CD4-positive, alpha-beta T cell treated with Interleukin-12 subunit alpha and Interleukin-12 subunit beta, for 1 hour (primary cell): Measurements from ENCODE around the gene TAF4.
"Not testable (repeated sequence)": the region's sequence is repeated elsewhere in the genome, so short reads cannot be mapped to it uniquely, and the experiment has no call there.

ENCODE experiments used
- DNase-seq: peaks from one replicate; pipeline ENCODE4 v3.0.0-alpha.2; 2020

The TAF4 gene

GRCh38 chr20:62079166-62079565 is 13.5 kb upstream of the TAF4 start:
- no peak for DNase-seq

GRCh38 chr20:62073323-62073722 is 7.6 kb upstream of the TAF4 start:
- DNase-seq: no peak

DNA sequence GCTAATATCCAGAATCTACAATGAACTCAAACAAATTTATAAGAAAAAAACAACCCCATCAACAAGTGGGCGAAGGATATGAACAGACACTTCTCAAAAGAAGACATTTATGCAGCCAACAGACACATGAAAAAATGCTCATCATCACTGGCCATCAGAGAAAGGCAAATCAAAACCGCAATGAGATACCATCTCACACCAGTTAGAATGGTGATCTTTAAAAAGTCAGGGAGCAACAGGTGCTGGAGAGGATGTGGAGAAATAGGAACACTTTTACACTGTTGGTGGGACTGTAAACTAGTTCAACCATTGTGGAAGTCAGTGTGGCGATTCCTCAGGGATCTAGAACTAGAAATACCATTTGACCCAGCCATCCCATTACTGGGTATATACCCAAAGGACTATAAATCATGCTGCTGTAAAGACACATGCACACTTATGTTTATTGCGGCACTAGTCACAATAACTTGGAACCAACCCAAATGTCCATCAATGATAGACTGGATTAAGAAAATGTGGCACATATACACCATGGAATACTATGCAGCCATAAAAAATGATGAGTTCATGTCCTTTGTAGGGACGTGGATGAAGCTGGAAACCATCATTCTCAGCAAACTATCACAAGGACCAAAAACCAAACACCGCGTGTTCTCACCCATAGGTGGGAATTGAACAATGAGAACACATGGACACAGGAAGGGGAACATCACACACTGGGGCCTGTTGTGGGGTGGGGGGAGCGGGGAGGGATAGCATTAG is 6.2 kb upstream of the TAF4 start:
- DNase-seq: not testable (repeated sequence)

DNA sequence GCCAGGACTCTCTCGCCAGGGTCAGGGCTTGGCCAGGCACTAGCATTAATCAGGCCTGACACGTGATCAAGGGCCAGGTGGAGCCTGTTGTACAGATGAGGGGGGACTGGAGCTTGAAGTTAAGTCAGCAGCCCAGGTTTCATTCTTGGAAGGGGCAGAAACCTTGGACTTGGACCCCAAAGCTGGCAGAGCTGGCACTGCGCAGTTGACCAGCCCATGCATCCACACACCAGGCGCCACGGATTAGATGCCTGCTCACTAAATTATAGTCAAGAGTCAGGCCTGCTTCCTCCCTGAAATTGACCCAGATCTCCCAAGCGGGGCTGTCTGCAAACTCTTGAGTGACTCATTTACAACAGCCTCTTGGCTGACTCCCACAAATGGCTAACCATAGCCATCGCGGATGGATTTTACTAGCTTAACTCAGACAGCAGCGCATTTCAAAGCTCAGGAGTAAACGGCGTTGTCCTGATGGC is 4.1 kb upstream of the TAF4 start:
- no peak for DNase-seq

DNA sequence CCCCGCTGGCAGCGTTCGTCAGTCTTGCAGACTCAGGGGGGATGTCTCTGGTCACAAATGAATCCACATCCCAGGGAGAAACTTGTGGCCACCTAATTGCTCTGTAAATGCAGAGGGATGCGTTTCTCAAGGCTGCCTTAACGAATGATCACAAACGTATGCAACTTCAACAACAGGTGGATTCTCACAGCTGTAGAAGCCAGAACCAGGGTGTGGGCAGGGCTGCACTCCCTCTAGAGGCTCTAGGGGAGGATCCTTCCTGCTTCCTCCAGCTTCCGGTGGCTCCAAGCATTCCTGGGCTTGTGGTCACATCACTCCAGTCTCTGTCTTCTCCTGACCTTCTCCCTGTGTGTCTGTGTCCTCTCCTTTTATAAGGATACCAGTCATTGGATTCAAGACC is 3.3 kb upstream of the TAF4 start:
- DNase-seq: no peak

DNA sequence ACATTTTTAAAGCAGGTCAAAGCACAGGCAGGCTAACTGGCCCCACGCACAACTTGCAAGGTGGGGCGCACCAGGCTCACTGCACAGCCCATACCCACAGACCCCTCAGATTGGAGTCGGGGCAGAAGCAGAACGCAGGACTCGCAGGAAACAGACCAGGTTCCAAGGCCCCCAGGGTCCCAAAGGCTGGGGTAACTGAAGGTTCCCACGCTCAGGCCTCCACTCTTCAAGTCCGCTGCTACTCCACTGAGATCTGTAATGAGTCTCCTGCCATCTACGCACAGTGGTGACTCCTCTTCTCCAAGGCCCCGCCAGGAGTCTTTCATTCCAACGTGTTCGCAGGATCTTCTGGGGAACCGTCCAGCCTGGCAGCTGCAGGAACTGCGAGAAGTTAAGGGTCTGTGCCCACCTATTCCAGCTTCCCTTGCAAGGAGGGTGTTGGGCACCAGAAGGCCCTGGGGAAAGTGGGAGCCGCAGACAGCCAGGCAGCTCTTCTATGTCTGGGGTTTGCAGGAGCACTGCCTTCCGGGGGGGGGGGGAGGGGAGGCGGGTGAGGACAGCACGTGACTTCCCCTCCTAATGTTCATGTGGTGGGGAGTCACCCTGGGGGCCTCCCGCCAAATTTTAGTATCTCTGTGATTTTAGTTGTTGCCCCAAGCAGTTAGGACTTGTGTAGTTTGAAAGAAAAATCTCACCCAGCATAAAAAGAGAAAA is 2.0 kb upstream of the TAF4 start:
- no peak for DNase-seq

- peak; percentile 18 for DNase-seq
These were observed 1.3 kb upstream of the TAF4 start for GRCh38 chr20:62066983-62067433.

DNA sequence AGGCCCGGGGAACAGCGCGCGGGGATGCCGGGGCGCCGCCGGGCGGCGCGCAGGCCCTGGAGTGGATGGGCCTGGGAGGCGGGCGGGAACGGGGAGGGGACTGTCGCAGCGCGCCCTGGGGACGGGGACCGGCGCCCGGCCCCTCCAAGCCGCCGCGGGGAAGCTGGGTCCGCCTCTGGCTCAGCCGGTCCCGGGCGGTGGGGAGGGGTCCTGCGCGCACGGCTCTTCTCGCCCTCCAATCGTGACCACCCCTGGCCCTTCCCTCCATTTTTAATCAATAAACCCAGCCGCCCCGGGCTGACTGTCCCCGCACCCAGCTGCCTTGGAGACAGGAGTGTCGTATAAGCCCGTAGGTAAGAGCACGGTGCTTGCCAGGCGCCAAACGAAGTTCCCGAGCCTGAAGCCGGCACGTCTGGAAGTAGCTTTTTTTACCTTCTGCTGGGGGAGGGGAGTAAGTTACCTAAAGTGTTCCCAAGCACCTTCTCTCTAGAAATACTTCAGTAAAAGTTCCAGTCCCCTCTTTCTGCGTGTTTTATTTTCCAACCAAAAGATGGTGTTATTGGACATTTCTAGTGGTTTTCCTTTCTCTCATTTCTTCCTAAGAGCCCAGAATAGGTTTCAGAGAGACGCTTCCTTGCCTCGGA is 780 bp upstream of the TAF4 start:
- no peak for DNase-seq

GRCh38 chr20:62064770-62065673 is 659 bp downstream of the TAF4 start:
- DNase-seq: no peak

GRCh38 chr20:62063981-62064769 is 1.5 kb downstream of the TAF4 start:
- DNase-seq: no peak

GRCh38 chr20:62063315-62063980 is 2.2 kb downstream of the TAF4 start:
- DNase-seq: no peak

GRCh38 chr20:62062661-62063314 is 2.9 kb downstream of the TAF4 start:
- DNase-seq: no peak

- DNase-seq: no peak
These were observed 3.7 kb downstream of the TAF4 start for GRCh38 chr20:62061851-62062423.

DNA sequence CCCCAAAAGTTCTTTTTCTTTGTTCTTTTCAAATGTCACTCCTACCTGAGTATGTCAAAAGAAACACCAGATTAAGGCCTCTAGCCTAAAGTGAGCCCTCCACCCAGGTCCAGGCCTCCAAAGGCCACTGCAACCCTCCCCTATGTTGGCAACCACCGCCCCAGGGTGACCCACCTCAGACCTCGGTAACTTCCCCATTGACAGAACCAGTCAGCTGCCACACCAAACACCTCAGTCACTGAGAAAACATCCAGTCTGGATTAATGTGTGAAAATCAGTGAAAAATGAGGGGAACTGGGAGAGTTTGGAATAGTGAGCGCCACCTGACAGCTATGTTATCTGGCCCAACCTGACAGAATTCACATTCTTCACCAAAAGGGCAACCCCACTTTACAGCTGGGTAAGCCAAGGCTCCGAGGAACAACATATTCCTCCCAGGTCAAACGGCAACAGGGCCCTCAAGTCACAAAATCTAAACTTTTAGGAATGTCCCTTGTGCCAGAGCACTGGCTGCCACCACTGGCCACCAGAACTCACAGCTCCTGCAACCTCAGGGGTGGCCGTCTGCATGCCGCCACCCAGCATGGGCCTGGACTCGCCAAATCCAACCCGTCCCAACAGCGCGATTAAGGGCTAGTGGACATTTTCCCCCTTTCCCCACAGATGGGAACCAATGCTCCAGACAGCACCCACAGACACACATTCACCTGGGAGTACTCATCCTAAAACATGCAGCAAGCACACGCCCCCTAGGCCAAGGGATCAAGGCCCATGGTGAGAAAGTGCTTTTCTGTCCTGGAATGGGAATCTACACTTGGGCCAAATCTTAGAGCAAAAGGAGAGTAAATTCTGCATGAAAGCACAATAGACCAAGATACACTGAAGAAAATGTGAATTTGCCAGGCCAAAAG is 4.8 kb downstream of the TAF4 start:
- DNase-seq: no peak

DNA sequence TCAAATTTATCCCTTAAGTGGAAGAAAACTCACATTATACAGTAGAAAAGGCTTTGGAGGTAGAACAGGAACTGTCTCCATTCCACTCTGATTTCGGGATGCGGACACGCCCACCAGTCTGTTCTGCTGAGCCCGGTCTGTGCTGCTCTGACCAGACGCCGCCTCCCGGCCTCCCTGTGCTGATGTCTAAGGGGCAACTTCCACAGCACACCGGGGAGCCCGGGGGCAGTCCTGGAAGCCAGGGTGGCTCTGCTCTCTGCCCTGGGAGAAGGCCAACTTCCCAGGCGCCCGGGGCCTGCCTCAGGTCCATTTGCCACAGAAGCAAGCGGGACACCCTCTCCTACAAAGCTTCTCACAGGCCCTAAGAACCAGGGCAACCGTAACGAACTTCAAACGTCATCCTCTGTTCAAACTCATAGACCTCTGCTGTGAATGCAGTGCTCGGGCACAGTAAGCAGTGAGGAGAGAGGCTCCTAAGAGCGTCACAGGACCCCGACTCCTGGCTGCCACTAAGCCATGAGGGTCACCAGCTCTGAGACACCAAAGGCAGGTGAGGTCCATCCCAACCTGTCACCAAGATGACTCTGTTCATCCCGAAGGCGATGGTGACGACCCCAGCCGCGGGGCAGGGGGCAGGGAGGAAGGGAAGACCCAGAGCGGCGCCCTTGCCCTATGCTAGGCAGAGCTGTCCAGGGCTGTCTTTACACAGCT is 5.6 kb downstream of the TAF4 start:
- no peak for DNase-seq

- DNase-seq: no peak
These were observed 6.3 kb downstream of the TAF4 start for GRCh38 chr20:62059401-62059800.

DNA sequence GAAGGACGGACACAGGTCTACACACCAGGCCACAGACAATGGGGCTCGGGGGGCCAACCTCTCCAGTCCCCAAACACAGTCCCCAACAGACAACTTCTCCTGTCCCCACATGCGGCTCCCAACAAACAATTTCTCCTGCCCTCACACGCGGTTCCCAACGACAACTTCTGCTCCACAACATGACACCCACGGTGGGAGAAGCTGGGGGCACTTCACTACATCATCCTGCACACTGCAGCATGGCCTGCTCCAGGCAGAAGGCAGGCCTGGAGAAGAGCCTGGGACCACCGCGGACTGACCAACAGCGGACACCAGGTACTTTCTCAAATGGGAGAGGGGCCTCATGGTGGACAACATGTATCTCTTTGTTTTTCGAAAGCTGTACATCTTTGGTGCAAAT is 6.7 kb downstream of the TAF4 start:
- no peak for DNase-seq

DNA sequence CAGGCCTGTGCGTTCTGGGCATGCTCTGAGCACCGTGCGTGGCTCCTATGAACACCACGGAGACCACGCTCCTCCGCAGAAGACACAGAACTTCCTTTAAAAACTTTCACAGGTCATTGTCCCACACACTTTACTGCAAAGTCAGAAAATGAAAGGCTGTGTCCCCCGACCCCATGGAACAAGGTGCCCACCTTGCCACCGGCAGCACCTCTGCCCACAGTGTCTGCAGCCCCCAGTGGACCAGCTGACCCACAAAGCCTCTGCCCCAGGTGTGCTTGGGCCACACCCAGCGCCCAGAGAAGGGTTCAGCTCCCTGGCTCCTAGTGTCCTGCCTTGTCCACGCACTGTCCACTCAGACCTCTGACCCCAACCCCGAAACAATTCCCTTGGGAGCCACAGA is 8.7 kb downstream of the TAF4 start:
- DNase-seq: no peak

DNA sequence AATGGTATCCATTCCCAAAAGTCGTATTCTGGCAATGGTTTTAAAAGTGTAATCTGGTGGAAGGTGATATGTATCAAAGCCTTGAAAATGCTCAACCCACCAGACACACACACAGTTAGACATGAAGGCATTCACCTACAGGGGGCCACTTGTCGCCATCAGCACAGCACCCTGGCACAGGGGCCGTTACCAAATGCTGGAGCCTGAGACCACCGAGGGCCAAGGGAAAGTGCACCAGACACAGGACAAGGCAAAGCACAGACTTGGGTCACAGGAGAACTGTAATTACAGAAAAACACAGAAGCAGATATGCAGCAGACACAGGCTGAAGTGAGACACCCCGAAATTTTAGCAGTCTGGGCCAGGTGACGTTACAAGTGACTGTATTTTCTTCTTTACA is 9.3 kb downstream of the TAF4 start:
- no peak for DNase-seq
